NCI-H2081 (cell line): ENCODE data around the gene FUT9.

Experiments used
- DNase-seq, 2 experiments: peaks; one replicate each; lab custom pipeline; 2025; lab: John Stamatoyannopoulos, UW

FUT9 gene

DNA sequence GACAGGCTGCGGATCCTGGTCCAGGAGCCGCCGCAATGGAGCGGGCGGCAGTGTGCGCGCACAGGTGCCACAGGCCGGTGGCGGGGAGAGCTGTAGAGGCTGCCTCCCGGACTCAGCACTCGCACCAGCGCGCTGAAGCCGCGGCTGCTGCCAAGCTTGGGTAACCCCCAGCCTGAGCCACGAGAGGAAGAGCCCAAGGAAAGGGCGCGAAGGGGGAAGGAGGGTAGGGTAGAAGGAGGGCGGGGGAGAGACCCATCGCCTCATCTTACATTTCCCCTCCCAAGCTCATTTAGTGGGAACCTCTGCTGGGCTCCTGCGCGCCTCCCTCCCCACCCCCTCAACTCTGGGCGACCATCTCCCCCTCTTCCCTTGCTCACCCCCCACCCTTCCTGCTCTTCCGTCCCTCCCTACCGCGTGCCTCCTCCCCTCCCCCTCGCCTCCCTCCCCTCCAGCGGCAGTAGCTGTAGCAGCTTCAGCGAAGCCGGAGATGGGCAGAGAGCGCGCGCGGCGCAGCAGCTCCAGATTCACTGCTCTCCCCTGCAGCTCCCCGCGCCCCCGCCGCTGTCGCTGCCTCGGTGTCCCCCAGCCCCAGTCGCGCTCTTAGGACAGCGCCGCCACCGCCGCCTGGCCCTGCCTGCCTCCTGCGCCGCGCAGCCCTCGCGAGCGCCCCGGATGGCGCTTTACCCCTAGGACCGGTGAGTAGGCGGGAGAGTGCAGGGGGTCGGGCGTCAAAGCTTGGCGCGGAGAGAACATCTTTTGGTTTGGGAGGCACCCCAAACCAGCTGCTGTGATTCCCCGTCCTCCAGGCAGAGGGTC lies at the start of gene FUT9:
TSS of gene FUT9 (plus strand) at position 457 of the 816 bp plus-strand sequence. CDS start 187,182 bp downstream, outside the sequence.
- peak; percentile 85 to 96 for DNase-seq

- DNase-seq, result no peak
Measured at GRCh38 chr6:95967594-95967993, 48.2 kb upstream of the FUT9 start.

GRCh38 chr6:95973976-95974375 lies 41.8 kb upstream of the FUT9 start:
- DNase-seq, result no peak

DNA sequence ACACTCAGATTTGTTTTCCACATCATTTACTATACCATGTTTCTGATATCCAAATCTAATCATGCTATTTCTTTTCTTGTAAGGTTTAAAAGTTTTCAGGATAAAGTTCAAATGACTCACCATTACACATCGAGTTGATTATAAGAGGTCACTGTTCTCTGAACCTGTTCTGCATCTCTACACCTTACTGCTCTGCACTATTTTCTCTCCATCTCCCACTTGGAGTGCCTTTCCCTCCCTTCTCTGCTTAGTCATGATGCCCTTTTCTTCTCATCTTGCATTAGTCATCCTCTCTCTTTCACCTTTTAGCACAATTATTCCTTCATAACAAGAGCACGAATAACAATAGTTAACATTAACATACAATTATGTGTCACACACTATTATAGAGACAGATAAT lies 37.5 kb upstream of the FUT9 start:
- no peak for DNase-seq

GRCh38 chr6:95991906-95992305 lies 23.9 kb upstream of the FUT9 start:
- DNase-seq, result no peak

GRCh38 chr6:95994151-95994550 lies 21.6 kb upstream of the FUT9 start:
- DNase-seq, result no peak

GRCh38 chr6:95998133-95998532 lies 17.6 kb upstream of the FUT9 start:
- no peak for DNase-seq

- DNase-seq, result no peak
Measured at GRCh38 chr6:96001891-96002575, 13.7 kb upstream of the FUT9 start.

- no peak for DNase-seq
Measured at GRCh38 chr6:96002576-96002910, 13.2 kb upstream of the FUT9 start.

DNA sequence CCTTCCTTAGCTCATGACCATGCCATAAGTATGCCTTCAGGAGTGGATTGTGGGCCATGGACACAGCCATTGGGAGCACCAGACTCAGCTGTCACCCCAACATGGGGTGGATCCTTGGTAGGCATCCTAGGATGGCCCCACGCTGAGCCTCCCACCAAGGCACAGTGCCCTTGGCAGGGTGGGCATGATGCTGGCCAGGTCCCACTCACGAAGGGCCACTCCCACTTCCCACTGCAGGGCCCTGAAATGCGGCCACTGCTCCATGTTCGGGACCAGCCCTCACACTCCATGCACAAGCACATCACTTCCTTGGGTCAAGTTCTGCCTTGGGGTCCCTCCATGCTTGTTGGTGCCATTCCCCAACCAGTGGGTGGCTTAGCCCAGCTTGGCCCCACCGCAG lies 12.9 kb upstream of the FUT9 start:
- DNase-seq, result no peak

GRCh38 chr6:96007663-96008062 lies 8.1 kb upstream of the FUT9 start:
- DNase-seq, result no peak

GRCh38 chr6:96013531-96013930 lies 2.2 kb upstream of the FUT9 start:
- no peak for DNase-seq

- peak; percentile 31 to 45 for DNase-seq
Measured at GRCh38 chr6:96014846-96015517, 792 bp upstream of the FUT9 start.

- peak in 1 of 2 experiments; percentile 45 for DNase-seq
Measured at GRCh38 chr6:96016334-96017069, 728 bp downstream of the FUT9 start.

DNA sequence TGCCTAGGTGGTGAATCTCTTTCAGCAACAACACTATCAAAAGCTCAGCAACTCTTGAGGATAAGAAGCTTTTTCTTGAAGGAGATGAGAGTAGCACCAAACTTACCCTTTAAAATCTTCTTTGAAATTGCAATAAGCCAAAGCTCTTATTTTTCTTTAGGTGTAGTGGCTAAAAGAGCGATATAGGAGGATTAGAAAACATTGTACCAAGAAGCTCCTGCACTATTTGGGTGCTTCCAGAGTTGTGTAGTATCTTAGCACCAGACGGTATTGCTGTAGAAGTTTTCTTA lies 1.2 kb downstream of the FUT9 start:
- DNase-seq, result no peak

GRCh38 chr6:96022225-96022624 lies 6.5 kb downstream of the FUT9 start:
- no peak for DNase-seq

DNA sequence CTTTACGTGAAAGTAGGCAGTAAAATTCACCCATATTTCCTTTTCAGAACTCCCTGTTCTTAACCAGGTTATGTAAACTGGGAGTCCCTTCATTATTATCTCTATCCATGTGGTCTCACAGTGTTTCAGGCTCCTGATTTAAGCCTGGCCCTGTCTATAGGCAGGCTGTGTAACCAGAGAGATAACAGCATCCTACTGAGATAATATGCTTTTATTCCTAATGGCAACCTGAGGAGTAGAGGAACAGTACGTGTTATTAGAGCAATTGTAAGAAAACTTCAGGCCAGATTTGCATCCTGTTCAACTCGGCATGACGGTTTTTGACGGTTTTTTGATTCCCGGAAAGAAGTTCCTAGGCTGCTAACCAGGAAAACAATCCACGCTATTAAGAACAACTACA lies 16.9 kb downstream of the FUT9 start:
- DNase-seq, result peak; percentile 54 to 89

GRCh38 chr6:96051555-96051954 lies 35.8 kb downstream of the FUT9 start:
- no peak for DNase-seq

DNA sequence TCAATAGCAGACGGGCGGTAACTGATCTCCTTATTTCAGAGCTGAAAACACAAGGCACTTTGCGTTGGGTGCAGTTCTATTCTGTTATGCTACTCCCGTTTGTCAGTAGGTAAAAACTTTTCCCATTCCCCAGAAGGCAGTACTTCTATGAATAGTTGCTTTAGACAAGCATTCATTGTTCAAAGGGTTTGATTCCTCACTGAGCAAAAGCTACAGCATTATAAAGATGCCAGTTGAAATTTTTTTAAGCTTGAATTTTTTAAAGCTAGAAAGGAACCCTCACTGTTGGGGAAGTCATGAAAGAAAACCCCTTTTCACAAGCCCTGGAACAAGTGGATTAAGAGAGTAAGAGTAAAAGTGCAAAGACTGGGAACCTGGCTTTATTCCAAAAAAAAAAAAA lies 42.3 kb downstream of the FUT9 start:
- DNase-seq, result no peak

- DNase-seq, result no peak
Measured at GRCh38 chr6:96059586-96059985, 43.8 kb downstream of the FUT9 start.

- no peak for DNase-seq
Measured at GRCh38 chr6:96060249-96060648, 44.5 kb downstream of the FUT9 start.

DNA sequence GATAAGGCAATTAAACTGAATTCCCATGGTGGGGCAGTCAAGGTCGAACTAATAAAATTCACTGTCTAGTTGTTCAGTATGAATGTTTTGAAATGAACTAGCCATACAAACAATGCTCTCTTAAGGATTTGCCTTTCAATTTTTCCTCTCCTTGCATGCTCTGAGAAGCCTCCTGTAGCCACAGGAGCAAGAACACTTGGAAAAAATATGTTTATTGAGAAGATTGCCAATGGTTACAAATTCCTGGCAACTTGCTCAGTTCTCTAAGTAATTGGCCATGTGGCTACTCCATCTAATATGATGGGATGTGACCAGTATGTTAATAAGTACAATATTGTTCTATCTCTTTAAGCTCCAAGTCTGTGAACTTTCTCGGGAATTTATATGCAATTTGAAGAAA lies 49.4 kb downstream of the FUT9 start:
- DNase-seq, result no peak

GRCh38 chr6:96066376-96066775 lies 50.6 kb downstream of the FUT9 start:
- DNase-seq, result no peak
